Lower leg skin (tissue), 3 donors: ENCODE data around the gene CST8.

Experiments
- CTCF ChIP-seq, 3 donors: fragments of 450-650 bp; IDR thresholded peaks; one replicate each; pipeline ENCODE4 v1.5.1; 2016; ENCODE audit warnings: antibody characterized with exemption in 3 of 3, mild to moderate bottlenecking in 3 of 3, moderate library complexity in 2 of 3
- POLR2A ChIP-seq, 2 donors: fragments of 450-650 bp; IDR thresholded peaks; one replicate each; pipeline ENCODE4 v1.6.1; 2016 to 2017; ENCODE audit warnings: antibody characterized with exemption in 2 of 2, mild to moderate bottlenecking in 1 of 2, moderate library complexity in 1 of 2

- TF ChIP-seq CTCF (IDR thresholded peaks at IDR 0.05), result no peak
- no peak for TF ChIP-seq POLR2A (IDR thresholded peaks at IDR 0.05)
Measured at GRCh38 chr20:23501926-23502325, 11.0 kb downstream of the CST8 start.
